GM10266 (cell line): Measurements from ENCODE around the gene TMEM50B.
A peak's percentile ranks its signal among the peaks of the same experiment; 100 is the strongest.
"Not testable (repeated sequence)": the region's sequence is repeated elsewhere in the genome, so short reads cannot be mapped to it uniquely, and the experiment has no call there.

ENCODE experiments used
- DNase-seq: peaks from one replicate; pipeline ENCODE4 v3.0.0; 2012; ENCODE audit errors: extremely low spot score
- TF ChIP-seq, protein P1 (sequence below): IDR thresholded peaks from 2 replicates; pipeline ENCODE4 v1.5.1; 2012; ENCODE audit warnings: mild to moderate bottlenecking, low read depth; ENCODE audit not compliant: control insufficient read depth, insufficient read depth; ENCODE audit errors: missing control alignments

Gene TMEM50B

GRCh38 chr21:33412832-33413519, 66.8 kb downstream of the TMEM50B start:
- TF ChIP-seq, protein P1, sequence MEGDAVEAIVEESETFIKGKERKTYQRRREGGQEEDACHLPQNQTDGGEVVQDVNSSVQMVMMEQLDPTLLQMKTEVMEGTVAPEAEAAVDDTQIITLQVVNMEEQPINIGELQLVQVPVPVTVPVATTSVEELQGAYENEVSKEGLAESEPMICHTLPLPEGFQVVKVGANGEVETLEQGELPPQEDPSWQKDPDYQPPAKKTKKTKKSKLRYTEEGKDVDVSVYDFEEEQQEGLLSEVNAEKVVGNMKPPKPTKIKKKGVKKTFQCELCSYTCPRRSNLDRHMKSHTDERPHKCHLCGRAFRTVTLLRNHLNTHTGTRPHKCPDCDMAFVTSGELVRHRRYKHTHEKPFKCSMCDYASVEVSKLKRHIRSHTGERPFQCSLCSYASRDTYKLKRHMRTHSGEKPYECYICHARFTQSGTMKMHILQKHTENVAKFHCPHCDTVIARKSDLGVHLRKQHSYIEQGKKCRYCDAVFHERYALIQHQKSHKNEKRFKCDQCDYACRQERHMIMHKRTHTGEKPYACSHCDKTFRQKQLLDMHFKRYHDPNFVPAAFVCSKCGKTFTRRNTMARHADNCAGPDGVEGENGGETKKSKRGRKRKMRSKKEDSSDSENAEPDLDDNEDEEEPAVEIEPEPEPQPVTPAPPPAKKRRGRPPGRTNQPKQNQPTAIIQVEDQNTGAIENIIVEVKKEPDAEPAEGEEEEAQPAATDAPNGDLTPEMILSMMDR = no peak
- no peak for DNase-seq

DNA sequence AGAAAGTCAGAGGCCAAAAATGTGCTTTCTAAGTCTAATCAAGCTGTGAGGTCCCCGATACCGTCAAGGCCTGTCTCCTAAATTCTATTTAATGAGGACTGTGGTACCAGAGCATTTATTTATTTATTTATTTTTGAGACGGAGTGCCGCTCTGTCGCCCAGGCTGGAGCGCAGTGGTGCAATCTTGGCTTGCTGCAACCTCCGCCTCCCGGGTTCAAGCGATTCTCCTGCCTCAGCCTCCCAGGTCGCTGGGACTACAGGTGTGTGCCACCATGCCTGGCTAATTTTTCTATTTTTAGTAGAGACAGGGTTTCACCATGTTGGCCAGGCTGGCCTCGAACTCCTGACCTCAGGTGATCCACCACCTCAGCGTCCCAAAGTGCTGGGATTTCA, 67.3 kb downstream of the TMEM50B start:
- not testable (repeated sequence) for DNase-seq

DNA sequence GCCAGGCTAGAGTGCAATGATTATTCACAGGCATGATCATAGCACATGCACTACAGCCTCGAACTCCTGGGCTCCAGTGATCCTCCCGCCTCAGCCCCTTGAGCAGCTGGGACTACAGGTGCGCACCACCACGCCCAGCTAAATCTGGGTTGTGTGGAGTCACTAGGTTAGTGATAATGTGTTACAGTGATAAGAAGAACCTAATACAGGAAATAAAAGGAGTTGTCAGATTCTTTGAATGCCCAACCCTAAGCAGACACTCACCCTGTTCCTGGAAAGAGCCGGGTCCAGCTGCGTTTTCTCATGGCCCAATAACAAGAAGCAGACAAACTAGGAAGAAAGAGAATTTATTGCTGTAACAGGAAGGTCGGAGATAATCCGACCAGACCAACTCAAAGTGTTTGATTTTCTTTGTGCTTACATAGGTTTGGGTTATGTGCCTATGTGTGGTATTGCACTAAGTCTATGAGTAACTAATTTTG, 67.8 kb downstream of the TMEM50B start:
- no peak for DNase-seq
- TF ChIP-seq, protein P1 = no peak

DNA sequence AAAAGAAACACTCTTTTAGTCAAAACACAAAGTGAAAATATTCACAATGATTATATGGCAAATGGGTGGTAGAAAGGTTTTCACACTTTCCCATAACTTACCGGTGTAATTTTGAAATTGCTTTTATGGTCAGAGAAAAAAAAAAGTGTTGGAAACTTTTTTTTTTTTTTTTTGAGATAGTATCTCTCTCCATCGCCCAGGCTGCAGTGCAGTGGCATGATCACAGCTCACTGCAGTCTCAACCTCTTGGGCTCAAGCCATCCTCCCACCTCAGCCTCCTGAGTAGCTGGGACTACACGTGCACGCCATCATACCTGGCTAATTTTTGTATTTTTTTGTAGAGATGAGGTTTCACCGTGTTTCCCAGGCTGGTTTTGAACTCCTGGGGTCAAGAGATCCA, 73.3 kb downstream of the TMEM50B start:
- TF ChIP-seq, protein P1 = no peak
- DNase-seq = no peak

DNA sequence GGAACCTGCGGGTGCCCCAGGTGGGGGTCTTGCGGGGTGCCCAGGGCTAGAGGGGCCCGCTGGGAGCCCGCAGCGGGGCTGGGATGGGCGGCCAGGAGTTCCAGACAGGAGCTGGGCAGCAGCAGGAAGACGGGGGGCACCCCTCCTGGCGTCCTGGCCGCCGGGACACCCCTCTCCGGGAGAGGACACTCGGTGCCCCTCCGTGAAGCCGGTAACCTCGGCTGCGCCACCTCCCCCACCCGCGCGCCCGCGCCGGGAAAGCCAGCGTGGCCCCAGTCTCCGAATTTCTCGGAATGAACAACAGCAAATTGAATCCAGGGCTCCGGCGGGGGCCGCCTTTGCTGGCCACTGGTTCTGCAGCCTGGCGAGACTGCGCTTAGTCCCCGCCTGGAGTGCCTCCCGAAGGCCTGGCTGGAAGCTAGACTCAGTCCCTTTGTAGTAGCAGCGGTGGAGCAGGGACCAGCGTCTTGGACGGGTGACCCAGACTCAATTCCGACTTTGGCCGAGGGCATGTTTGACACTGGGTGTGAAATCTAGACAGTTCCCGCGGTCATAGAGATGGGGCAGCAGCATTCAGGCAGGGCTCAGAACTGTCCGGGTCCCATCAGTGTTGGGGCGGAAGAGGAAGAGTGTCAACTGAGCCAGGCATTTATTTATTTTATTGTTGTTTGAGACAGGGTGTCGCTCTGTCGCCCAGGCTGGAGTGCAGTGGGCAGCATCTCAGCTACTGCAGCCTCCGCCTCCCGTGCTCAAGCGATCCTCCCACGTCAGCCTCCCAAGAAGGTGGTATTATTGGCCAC, 75.8 kb downstream of the TMEM50B start:
- TF ChIP-seq, protein P1 = no peak
- peak; percentile 51 for DNase-seq

- DNase-seq = peak; percentile 84
- TF ChIP-seq, protein P1 = no peak
These were observed 76.5 kb downstream of the TMEM50B start, which contains the start of gene IFNGR2 for GRCh38 chr21:33403128-33403785. Gene IFNGR2, plus strand, starts transcription at chr21:33403413. Its CDS starts 131 bp downstream, at chr21:33403544.

DNA sequence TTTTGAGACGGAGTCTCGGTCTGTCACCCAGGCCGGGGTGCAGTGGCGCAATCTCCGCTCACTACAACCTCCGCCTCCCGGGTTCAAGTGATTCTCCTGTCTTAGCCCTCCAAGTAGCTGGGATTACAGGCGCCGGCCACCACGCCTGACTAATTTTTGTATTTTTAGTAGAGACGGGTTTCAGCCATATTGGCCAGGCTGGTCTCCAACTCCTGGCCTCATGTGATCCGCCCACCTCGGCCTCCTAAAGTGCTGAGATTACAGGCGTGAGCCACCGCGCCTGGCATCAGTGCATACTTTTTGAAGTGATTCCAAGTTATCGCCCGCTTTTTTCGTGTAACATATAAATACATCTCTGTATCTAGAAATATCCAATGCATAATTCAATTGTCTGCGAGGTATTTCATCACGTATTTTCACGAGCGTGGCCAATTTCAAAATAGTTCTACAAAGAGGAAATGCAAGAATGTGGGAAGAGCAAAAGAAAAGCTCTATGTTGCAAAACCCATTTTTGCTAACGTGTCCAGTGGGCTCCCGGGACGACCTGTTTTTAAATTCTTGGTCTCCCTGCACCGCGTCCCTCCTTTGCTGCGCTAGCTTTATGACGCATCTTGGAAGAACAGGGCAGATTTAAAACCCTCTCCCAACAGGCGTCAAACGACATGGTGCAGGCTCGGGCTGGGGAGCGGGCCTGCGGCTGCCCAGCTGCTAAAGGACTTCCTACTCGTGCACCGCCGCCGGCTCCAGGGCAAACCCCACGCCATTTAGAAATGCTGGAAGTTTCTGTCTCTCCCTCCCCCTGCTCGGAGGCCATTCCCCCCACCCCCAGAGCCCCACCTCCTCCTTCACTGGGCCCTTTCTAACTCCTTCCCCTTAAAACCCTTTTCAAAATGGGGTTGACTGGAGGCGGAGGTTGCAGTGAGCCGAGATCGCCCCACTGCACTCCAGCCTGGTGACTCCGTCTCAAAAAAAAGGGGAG, 77.5 kb downstream of the TMEM50B start:
- peak; percentile 51 for DNase-seq
- TF ChIP-seq, protein P1 = no peak
